ENCODE results near the gene TMEM131L. TPM values are rescaled to one million over a fixed set of nuclear protein-coding genes. Genes with fewer than 3 reads are reported as not detected.

TMEM131L gene
- total RNA-seq, 1 donor: 9.0 TPM

DNA sequence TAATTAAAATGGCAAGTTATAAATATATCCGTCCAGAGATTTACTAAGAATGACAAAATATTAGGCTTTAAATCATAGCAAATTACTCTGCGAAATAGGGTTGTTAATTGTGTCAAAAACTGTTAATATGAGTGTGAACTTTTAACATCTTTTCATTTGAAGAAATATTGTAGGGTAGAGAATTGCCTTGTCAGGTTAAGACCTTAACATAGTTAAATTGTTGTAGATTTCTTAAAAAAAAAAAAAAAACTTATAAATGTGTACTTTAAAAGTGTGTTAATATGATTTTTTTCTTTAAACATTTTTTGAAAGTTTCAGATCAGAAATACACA, 110.2 kb downstream of the TMEM131L start:
- DNase-seq (ENCODE audit: insufficient read length, low spot score, missing footprints): no peak
- no peak overlapping the region for H3K27ac ChIP-seq (ENCODE audit: low read depth, low read length)
- H3K4me2 ChIP-seq (ENCODE audit: insufficient read depth, low read length): no peak overlapping the region
- H3K79me2 ChIP-seq (ENCODE audit: insufficient read depth, low read length): no peaks in the 10 kb centered on the region
- no peak overlapping the region for H2AFZ ChIP-seq (ENCODE audit: low read length)
- TF ChIP-seq, protein P1, sequence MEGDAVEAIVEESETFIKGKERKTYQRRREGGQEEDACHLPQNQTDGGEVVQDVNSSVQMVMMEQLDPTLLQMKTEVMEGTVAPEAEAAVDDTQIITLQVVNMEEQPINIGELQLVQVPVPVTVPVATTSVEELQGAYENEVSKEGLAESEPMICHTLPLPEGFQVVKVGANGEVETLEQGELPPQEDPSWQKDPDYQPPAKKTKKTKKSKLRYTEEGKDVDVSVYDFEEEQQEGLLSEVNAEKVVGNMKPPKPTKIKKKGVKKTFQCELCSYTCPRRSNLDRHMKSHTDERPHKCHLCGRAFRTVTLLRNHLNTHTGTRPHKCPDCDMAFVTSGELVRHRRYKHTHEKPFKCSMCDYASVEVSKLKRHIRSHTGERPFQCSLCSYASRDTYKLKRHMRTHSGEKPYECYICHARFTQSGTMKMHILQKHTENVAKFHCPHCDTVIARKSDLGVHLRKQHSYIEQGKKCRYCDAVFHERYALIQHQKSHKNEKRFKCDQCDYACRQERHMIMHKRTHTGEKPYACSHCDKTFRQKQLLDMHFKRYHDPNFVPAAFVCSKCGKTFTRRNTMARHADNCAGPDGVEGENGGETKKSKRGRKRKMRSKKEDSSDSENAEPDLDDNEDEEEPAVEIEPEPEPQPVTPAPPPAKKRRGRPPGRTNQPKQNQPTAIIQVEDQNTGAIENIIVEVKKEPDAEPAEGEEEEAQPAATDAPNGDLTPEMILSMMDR (IDR thresholded peaks at IDR 0.05; ENCODE audit: extremely low read depth, low read depth, low read length): no peak
- H3K9me3 ChIP-seq (ENCODE audit: low read depth, low read length): no peaks in the 10 kb centered on the region
- H3K4me1 ChIP-seq (ENCODE audit: insufficient read depth, low read length): peaks cover 9% of the 10 kb centered on the region
- no peaks in the 10 kb centered on the region for H3K36me3 ChIP-seq (ENCODE audit: insufficient read depth, low read length)
- H3K27me3 ChIP-seq (ENCODE audit: insufficient read depth, low read length): no peaks in the 10 kb centered on the region
- no peak overlapping the region for H3K4me3 ChIP-seq (ENCODE audit: insufficient read depth, low read length)
- H4K20me1 ChIP-seq (ENCODE audit: insufficient read depth, low read length): peaks cover 4% of the 10 kb centered on the region

DNA sequence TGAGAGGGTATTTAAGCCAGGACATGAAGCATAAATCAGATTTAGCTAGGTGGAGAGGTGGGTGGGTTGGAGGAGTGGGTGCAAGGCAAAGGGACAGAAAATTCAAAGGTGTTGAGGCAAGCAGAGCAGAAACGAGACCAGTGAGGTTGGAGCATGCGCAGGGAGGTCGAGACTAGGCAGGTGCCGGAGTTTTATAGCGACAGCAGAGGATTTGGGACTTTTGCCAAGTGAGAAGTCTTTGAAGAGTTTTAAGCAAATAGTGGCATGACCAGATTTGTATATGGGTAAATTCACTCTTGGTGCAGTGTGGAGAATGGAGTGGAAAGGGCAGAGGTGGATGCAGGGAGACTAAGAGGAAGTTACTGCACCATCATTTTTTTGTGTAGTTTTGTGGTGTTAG, 110.9 kb downstream of the TMEM131L start:
- TF ChIP-seq, protein P1 (IDR thresholded peaks at IDR 0.05; ENCODE audit: extremely low read depth, low read depth, low read length): no peak
- no peaks in the 10 kb centered on the region for H3K9me3 ChIP-seq (ENCODE audit: low read depth, low read length)
- H4K20me1 ChIP-seq (ENCODE audit: insufficient read depth, low read length): peaks cover 4% of the 10 kb centered on the region

DNA sequence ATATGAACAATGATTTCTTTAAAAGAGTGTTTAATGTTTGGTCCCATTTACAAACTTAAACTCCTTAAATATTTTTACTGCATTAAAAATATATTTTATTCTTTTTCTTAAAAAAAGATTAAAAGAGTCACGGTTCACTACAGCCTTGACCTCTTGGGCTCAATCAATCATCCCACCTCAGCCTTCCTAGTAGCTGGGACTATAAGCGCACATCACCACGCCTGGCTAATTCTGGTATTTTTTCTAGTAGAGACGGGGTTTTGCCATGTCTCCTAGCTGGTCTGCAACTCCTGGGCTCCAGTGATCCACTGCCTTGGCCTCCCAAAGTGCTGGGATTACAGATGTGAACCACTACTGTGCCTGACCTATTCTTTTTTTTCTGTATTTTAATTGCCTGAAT, 113.2 kb downstream of the TMEM131L start:
- no peaks in the 10 kb centered on the region for H3K79me2 ChIP-seq (ENCODE audit: insufficient read depth, low read length)
- no peaks in the 10 kb centered on the region for H3K9me3 ChIP-seq (ENCODE audit: low read depth, low read length)
- no peaks in the 10 kb centered on the region for H3K27me3 ChIP-seq (ENCODE audit: insufficient read depth, low read length)
- H3K4me3 ChIP-seq (ENCODE audit: insufficient read depth, low read length): no peak overlapping the region
- no peaks in the 10 kb centered on the region for H3K4me1 ChIP-seq (ENCODE audit: insufficient read depth, low read length)
- no peaks in the 10 kb centered on the region for H3K36me3 ChIP-seq (ENCODE audit: insufficient read depth, low read length)
- TF ChIP-seq, protein P1 (IDR thresholded peaks at IDR 0.05; ENCODE audit: extremely low read depth, low read depth, low read length): no peak
- peaks cover 4% of the 10 kb centered on the region for H4K20me1 ChIP-seq (ENCODE audit: insufficient read depth, low read length)
- no peak overlapping the region for H2AFZ ChIP-seq (ENCODE audit: low read length)
- H3K27ac ChIP-seq (ENCODE audit: low read depth, low read length): no peak overlapping the region
- DNase-seq (ENCODE audit: insufficient read length, low spot score, missing footprints): no peak
- no peak overlapping the region for H3K4me2 ChIP-seq (ENCODE audit: insufficient read depth, low read length)

More for the DNA sequence above, 110.9 kb downstream of the TMEM131L start:
- no peak overlapping the region for H3K4me2 ChIP-seq (ENCODE audit: insufficient read depth, low read length)
- peaks cover 9% of the 10 kb centered on the region for H3K4me1 ChIP-seq (ENCODE audit: insufficient read depth, low read length)
- no peak for DNase-seq (ENCODE audit: insufficient read length, low spot score, missing footprints)
- no peak overlapping the region for H3K4me3 ChIP-seq (ENCODE audit: insufficient read depth, low read length)
- no peaks in the 10 kb centered on the region for H3K36me3 ChIP-seq (ENCODE audit: insufficient read depth, low read length)
- H3K27me3 ChIP-seq (ENCODE audit: insufficient read depth, low read length): no peaks in the 10 kb centered on the region
- H2AFZ ChIP-seq (ENCODE audit: low read length): no peak overlapping the region
- no peaks in the 10 kb centered on the region for H3K79me2 ChIP-seq (ENCODE audit: insufficient read depth, low read length)
- H3K27ac ChIP-seq (ENCODE audit: low read depth, low read length): no peak overlapping the region

DNA sequence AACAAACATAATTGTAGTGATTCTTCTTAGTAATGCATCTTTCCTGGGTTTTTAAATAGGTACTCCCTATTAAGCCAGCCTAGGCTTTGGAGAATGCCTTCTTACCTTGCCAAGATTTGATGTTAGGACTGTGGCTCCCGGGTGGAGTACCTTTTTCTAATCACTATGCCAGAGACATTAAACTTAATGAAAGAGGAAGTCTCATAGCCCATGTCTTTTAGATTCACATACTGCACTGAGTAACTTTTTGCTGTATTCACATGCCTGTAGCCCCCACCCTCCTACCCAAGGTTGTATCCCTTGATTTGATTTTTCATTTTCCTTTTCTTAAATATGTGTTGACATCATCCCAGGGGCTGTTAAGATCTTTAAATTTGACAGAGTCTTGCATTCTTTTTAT, 113.7 kb downstream of the TMEM131L start:
- H3K27ac ChIP-seq (ENCODE audit: low read depth, low read length): no peak overlapping the region
- H3K36me3 ChIP-seq (ENCODE audit: insufficient read depth, low read length): no peaks in the 10 kb centered on the region
- H2AFZ ChIP-seq (ENCODE audit: low read length): no peak overlapping the region
- no peaks in the 10 kb centered on the region for H3K27me3 ChIP-seq (ENCODE audit: insufficient read depth, low read length)
- peaks cover 4% of the 10 kb centered on the region for H4K20me1 ChIP-seq (ENCODE audit: insufficient read depth, low read length)
- no peak overlapping the region for H3K4me3 ChIP-seq (ENCODE audit: insufficient read depth, low read length)
- DNase-seq (ENCODE audit: insufficient read length, low spot score, missing footprints): no peak
- H3K9me3 ChIP-seq (ENCODE audit: low read depth, low read length): no peaks in the 10 kb centered on the region
- TF ChIP-seq, protein P1 (IDR thresholded peaks at IDR 0.05; ENCODE audit: extremely low read depth, low read depth, low read length): no peak
- H3K4me2 ChIP-seq (ENCODE audit: insufficient read depth, low read length): no peak overlapping the region
- no peaks in the 10 kb centered on the region for H3K79me2 ChIP-seq (ENCODE audit: insufficient read depth, low read length)
- H3K4me1 ChIP-seq (ENCODE audit: insufficient read depth, low read length): no peaks in the 10 kb centered on the region
